Amniotic stem cell (primary cell): Measurements from ENCODE around the gene SLC16A3.

ENCODE experiments used
- DNase-seq: peaks from one replicate; lab custom pipeline; 2025; lab: John Stamatoyannopoulos, UW

Gene SLC16A3

DNA sequence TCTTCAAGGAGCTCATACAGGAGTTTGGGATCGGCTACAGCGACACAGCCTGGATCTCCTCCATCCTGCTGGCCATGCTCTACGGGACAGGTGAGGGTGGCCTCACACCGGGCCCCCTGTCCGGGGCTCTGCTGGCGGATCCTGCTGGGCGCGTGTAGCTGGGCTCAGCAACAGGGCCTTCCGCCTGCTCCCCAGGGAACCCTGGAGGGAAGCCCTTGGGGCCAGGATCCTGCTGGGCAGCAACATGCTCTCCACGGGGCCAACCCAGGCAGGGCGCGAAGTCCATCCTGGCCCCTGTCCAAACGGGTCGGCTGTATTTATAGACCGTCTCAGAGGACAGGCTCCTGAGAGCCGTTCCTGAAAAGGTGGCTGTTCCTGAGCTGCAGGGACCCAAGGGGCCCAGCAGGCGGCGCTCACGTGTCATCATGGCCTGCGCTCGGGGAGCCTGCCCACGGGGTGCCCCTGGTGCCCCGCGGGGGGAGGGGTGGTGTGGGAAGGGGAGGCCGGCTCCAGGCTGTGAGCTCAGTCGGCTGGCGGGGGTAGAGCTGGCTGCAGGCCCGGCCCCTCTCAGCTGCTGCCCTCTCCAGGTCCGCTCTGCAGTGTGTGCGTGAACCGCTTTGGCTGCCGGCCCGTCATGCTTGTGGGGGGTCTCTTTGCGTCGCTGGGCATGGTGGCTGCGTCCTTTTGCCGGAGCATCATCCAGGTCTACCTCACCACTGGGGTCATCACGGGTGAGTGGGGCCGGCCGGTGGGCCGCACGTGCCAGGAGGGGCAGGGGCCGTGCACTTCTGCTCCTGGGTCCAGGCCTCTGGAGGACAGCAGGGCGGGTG is 7.5 kb downstream of the SLC16A3 start:
- DNase-seq, result no peak

GRCh38 chr17:82237083-82237745 is 8.4 kb downstream of the SLC16A3 start:
- no peak for DNase-seq

- DNase-seq, result no peak
Measured at GRCh38 chr17:82237746-82238471, 9.1 kb downstream of the SLC16A3 start.

DNA sequence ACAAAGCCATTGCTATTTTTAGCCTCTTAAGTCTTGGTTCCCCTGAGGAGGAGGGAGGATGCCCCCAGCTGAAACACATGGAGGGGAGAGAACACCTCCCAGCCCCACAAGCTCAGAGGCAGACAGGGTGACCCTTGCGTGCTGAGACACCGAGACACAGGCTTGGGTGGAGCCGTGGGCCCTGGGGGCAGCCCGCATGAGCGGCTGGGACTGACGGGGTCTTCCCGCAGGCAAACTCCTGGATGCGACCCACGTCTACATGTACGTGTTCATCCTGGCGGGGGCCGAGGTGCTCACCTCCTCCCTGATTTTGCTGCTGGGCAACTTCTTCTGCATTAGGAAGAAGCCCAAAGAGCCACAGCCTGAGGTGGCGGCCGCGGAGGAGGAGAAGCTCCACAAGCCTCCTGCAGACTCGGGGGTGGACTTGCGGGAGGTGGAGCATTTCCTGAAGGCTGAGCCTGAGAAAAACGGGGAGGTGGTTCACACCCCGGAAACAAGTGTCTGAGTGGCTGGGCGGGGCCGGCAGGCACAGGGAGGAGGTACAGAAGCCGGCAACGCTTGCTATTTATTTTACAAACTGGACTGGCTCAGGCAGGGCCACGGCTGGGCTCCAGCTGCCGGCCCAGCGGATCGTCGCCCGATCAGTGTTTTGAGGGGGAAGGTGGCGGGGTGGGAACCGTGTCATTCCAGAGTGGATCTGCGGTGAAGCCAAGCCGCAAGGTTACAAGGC is 9.8 kb downstream of the SLC16A3 start:
- DNase-seq, result no peak

DNA sequence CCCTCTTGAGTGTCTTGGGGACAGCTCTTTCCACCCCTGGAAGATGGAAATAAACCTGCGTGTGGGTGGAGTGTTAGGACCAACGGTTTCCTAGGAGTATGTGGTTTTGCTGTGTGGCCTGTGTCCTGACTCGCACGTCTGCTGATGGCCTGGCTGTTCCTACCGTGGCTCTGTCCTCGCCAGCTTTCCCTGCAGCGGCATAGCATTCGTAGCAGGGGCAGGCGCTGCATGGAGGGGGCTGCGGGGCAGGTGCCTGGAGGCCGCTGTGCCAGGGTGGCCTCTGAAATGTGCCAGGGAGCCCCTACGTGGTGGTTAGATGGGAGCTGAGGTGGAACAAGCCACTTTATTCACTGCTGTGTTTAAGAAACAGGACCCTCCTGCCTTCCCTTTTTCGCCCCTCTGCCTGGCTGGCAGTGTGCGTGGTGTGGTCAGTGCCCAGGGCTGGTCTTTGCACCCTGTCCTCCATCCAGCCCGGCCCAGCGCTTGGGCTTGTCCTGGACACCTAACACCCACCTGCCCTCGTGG is 10.6 kb downstream of the SLC16A3 start:
- DNase-seq, result no peak

- DNase-seq, result no peak
Measured at GRCh38 chr17:82239926-82240505, 11.2 kb downstream of the SLC16A3 start.

- no peak for DNase-seq
Measured at GRCh38 chr17:82240506-82241182, 11.8 kb downstream of the SLC16A3 start.

- DNase-seq, result no peak
Measured at GRCh38 chr17:82241183-82241925, 12.5 kb downstream of the SLC16A3 start.

DNA sequence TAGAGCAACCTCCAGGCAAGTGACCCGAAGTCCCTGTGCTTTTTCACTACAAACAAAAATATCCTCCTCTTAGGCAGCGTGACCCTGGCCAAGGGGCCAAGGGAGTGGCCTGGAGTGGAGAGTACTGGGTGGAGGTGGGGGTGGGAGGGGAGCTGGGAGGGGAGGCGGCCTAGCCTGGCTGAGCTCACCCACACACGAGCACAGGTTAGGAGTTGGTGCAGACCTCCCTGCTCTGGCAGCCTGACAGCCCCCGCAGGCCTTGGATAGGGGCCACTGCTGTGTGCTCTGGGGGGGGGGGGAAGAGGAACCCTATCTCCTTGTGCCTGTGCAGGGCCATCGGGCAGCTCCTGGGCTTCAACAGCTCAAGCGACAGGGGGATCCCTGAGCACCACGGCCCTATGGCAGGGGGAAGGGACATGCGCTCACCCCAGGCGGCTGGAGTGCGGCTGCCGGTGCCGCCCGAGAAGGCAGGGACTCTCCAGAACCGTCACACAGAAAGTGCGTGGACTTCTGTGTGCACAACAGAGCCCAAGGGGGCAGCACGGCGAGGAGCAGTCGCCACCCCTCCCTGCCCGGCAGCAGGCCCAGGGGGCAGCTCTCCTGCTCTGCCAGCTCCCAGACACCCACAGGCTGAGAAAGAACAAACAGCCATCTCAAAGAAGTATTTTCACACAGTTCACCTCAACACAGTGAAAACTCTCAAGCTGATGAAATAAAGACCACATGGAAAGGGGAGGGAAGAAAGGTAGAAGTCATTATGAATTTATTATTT is 13.3 kb downstream of the SLC16A3 start:
- DNase-seq, result no peak

DNA sequence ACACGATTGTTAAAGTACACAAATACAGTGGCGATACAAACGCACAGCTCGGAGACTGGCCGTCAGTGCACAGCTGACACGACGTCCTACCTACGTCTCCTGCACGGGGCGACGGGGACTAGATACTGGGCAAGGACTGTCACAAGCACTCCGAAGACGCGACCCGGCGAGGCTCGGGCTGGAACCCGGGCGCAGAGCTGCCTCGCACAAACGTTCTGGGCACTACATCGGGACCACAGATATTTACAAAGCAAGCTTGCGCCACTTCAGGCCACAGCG is 13.8 kb downstream of the SLC16A3 start:
- DNase-seq, result no peak

GRCh38 chr17:82242977-82243647 is 14.3 kb downstream of the SLC16A3 start:
- DNase-seq, result no peak

GRCh38 chr17:82243648-82244412 is 15.0 kb downstream of the SLC16A3 start:
- no peak for DNase-seq

DNA sequence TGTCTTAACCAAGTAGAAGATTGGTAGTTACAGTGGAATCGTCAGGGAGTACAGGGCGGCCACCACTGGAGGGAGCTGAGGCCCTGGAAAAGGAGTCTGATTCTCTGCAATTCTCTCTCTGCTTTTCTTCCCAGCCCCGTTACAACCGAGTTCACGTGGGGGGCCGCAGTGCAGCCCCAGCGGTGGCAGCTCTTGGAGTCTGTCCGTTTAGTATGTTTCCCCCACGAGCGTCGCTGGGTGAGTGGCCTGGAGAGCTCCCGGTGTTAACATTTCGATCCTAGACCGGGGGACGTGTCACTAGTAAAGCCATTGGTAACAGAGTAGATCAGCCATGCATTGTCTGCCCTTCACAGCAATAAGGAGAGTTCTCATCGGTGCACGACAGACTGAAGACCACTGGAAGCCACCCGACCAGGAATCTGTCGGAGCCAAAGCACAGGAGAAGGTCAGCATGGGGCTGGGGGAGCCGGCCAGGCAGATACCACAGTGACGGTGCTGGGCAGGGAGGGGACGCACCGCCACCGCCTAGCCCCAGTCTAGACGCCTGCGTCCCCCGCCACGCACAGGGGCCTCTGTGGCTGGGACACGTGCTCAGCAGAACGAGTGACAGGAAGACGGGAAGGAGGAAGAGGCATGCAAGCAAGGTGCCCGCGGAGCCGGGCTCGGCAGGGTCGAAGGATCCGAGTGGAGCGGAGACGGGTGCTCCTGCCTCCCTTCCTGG is 15.7 kb downstream of the SLC16A3 start:
- no peak for DNase-seq

- DNase-seq, result no peak
Measured at GRCh38 chr17:82245134-82246039, 16.5 kb downstream of the SLC16A3 start.

DNA sequence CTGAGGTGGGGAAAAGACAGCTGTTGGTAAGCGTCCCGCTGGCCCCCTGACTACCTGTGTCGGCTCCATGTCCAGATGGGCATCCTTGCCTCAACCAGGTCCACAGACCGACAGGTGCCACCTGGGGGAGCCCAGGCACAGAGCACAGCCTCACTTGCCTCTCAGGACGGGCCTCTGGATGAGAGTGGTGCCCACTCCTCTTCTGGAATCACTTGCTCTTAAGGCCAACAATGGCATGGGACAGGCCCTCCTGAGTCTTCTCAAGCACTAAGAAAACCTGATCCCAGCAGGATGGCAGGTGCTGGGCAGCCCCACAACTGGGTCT is 17.2 kb downstream of the SLC16A3 start:
- no peak for DNase-seq

DNA sequence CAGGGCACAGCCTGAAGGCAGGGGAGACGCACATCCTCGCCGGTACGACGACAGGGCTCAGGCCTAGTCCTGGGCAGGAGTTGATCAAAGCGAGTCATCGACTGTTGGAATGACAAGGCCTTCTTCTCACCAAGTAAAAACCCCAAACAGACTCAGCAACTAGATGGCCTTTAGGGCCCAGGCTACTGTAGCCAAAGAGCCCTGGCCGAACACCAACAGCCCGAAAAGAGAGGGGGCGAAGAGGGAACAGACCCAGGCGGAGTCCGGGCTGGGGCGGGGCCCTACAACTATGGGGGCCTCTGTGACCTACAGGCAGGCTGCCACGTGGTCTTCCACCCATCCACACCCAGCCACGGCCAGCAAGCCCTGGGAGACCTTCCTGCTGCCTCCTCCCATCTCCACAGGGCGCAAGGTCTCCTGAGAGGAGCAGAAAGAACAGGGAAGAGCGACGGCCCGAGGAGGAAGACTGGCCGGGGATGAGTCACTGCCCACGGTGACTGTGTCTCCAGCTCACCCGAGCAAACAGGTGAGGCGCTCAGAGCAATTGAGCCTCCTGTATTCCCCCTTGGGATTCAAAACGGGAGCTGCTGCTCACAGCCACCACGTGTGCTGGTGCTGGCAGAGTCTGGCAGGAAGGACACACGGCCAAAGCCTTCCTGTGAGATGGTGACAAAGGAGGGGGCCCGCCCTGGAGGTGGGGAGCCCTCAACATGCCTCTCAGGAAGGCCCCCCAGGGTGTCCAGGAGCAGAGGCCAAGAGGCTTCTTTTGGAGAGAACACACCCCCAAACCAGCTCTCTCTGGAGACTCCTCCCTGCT is 17.7 kb downstream of the SLC16A3 start:
- DNase-seq, result no peak
